ENCODE data around the gene TNFRSF8. TPM values are rescaled to one million over a fixed set of nuclear protein-coding genes. Genes with fewer than 3 reads are reported as not detected.

TNFRSF8 gene
- total RNA-seq, 1 experiment from 2014 or later: 20.8 TPM

GRCh38 chr1:12078938-12079861, 16.1 kb downstream of the TNFRSF8 start (continued):
- TF ChIP-seq ZNF423 (CRISPR knock-in tag; IDR thresholded peaks at IDR 0.05): peak; percentile 99
- TF ChIP-seq MXD4 (CRISPR knock-in tag; IDR thresholded peaks at IDR 0.05; ENCODE audit: borderline replicate concordance): no peak
- TF ChIP-seq SP1 (CRISPR knock-in tag; conservative IDR thresholded peaks at IDR 0.05): 0 out of 2 replicates have a peak, but pooled peaks have one; percentile 28

- POLR2A ChIA-PET: interaction anchor here (1.3 to 1.7 kb wide), 2 partner anchors 61 to 170 kb away, joined by 4 to 7 read pairs; partner anchors contain the start of gene MIIP
- H3K27me3 Mint-ChIP-seq (ENCODE audit: low read depth): no peaks in the 10 kb centered on the region
- ATAC-seq: no peak
These were observed 17.1 kb downstream of the TNFRSF8 start for GRCh38 chr1:12080156-12080555.

GRCh38 chr1:12080773-12081556, 17.9 kb downstream of the TNFRSF8 start:
- TF ChIP-seq PRDM15 (CRISPR knock-in tag; IDR thresholded peaks at IDR 0.05): no peak
- TF ChIP-seq AFF4 (CRISPR knock-in tag; IDR thresholded peaks at IDR 0.05; ENCODE audit: borderline replicate concordance): no peak
- Mint-ChIP-seq H3K4me3 (no peak overlapping the region), H3K4me1 (peaks cover 32% of the 10 kb centered on the region), H3K27ac (no peak overlapping the region; the same call in 1 of the 2 replicates), H3K36me3 (peaks cover 31% of the 10 kb centered on the region), H3K27me3 (ENCODE audit: low read depth) (no peaks in the 10 kb centered on the region), H3K9me3 (peaks cover 13% of the 10 kb centered on the region; the same call in 1 of the 2 replicates)
- POLR2A ChIA-PET: no interaction called here
- CTCF ChIA-PET: interaction anchor here (2.6 to 3.6 kb wide), 5 partner anchors 14 to 61 kb away, joined by 8 to 57 read pairs (median 20); partner anchors contain the start of gene MIIP
- DNase-seq (ENCODE audit: low spot score): no peak
- no peak for ATAC-seq

More at GRCh38 chr1:12080156-12080555, 17.1 kb downstream of the TNFRSF8 start:
- TF ChIP-seq SOX15 (CRISPR knock-in tag; IDR thresholded peaks at IDR 0.05) (no peak), ELF4 (CRISPR knock-in tag; IDR thresholded peaks at IDR 0.05; ENCODE audit: low read depth) (no peak), ZNF121 (CRISPR knock-in tag; IDR thresholded peaks at IDR 0.05) (0 out of 2 replicates have a peak, but pooled peaks have one; percentile 24)
- Mint-ChIP-seq H3K9me3 (peaks cover 13% of the 10 kb centered on the region; the same call in 1 of the 2 replicates), H3K27ac (no peak overlapping the region), H3K36me3 (peaks cover 25% of the 10 kb centered on the region), H3K4me3 (no peak overlapping the region), H3K4me1 (peaks cover 38% of the 10 kb centered on the region)
- DNase-seq (ENCODE audit: low spot score): no peak
- CTCF ChIA-PET: interaction anchor here (0.6 to 3.6 kb wide), 25 partner anchors 8 to 172 kb away, joined by 3 to 57 read pairs (median 7); partner anchors contain the start of genes MFN2 and MIIP
